Measurements from ENCODE around the gene GRID1.
"Not testable (repeated sequence)": the region's sequence is repeated elsewhere in the genome, so short reads cannot be mapped to it uniquely, and the experiment has no call there.

Gene GRID1

GRCh38 chr10:85851325-85851724 lies 515.3 kb downstream of the GRID1 start:
- Mint-ChIP-seq H3K27ac (no peak overlapping the region), H3K9me3 (peaks cover 16% of the 10 kb centered on the region), H3K4me1 (peaks cover 12% of the 10 kb centered on the region), H3K27me3 (ENCODE audit: low read depth) (no peaks in the 10 kb centered on the region), H3K4me3 (no peak overlapping the region), H3K36me3 (ENCODE audit: low read depth) (no peaks in the 10 kb centered on the region)
- TF ChIP-seq CTCF (IDR thresholded peaks at IDR 0.05; ENCODE audit: unreplicated experiment in 3 of 3), result no peak

GRCh38 chr10:85850736-85851135 lies 515.9 kb downstream of the GRID1 start:
- Mint-ChIP-seq H3K4me3 (no peak overlapping the region), H3K27me3 (ENCODE audit: low read depth) (no peaks in the 10 kb centered on the region), H3K4me1 (peaks cover 12% of the 10 kb centered on the region), H3K9me3 (peaks cover 16% of the 10 kb centered on the region), H3K27ac (no peak overlapping the region), H3K36me3 (ENCODE audit: low read depth) (no peaks in the 10 kb centered on the region)
- no peak for TF ChIP-seq CTCF (IDR thresholded peaks at IDR 0.05; ENCODE audit: unreplicated experiment in 3 of 3)

- Mint-ChIP-seq H3K27ac (peak overlapping the region in 1 of 3 experiments; percentile 52), H3K4me3 (no peak overlapping the region), H3K9me3 (peaks cover 16% of the 10 kb centered on the region), H3K27me3 (ENCODE audit: low read depth) (no peaks in the 10 kb centered on the region), H3K4me1 (peaks cover 12% of the 10 kb centered on the region), H3K36me3 (ENCODE audit: low read depth) (no peaks in the 10 kb centered on the region)
- TF ChIP-seq CTCF (IDR thresholded peaks at IDR 0.05; ENCODE audit: unreplicated experiment in 3 of 3), result no peak
These were observed 517.3 kb downstream of the GRID1 start for GRCh38 chr10:85849315-85849714.

- H3K27me3 Mint-ChIP-seq (ENCODE audit: low read depth), result no peaks in the 10 kb centered on the region
- H3K4me3 Mint-ChIP-seq, result no peak overlapping the region
- H3K9me3 Mint-ChIP-seq, result peaks cover 16% of the 10 kb centered on the region
- no peaks in the 10 kb centered on the region for H3K36me3 Mint-ChIP-seq (ENCODE audit: low read depth)
- no peak for TF ChIP-seq CTCF (IDR thresholded peaks at IDR 0.05; ENCODE audit: unreplicated experiment in 3 of 3)
- H3K4me1 Mint-ChIP-seq, result peaks cover 12% of the 10 kb centered on the region
- H3K27ac Mint-ChIP-seq, result no peak overlapping the region
These were observed 517.8 kb downstream of the GRID1 start for GRCh38 chr10:85848756-85849155.

- Mint-ChIP-seq H3K4me1 (peaks cover 12% of the 10 kb centered on the region), H3K36me3 (ENCODE audit: low read depth) (no peaks in the 10 kb centered on the region), H3K27ac (no peak overlapping the region), H3K4me3 (no peak overlapping the region), H3K9me3 (peaks cover 12% of the 10 kb centered on the region), H3K27me3 (ENCODE audit: low read depth) (no peaks in the 10 kb centered on the region)
- no peak for TF ChIP-seq CTCF (IDR thresholded peaks at IDR 0.05; ENCODE audit: unreplicated experiment in 3 of 3)
These were observed 519.5 kb downstream of the GRID1 start for GRCh38 chr10:85847085-85847484.

- not testable (repeated sequence) for H3K36me3 Mint-ChIP-seq (ENCODE audit: low read depth); H3K27me3 Mint-ChIP-seq (ENCODE audit: low read depth); H3K4me3 Mint-ChIP-seq; H3K27ac Mint-ChIP-seq; H3K4me1 Mint-ChIP-seq
- peaks cover 56% of the 10 kb centered on the region for H3K9me3 Mint-ChIP-seq
These were observed 527.9 kb downstream of the GRID1 start for GRCh38 chr10:85838660-85839059.

Data from nephron (organoid).